OCI-LY7 (cell line): ENCODE results near the gene GPR55.

Source experiments
- EZH2phosphoT487 ChIP-seq: fragments of 200-600 bp; sonication (generic); IDR thresholded peaks from 2 replicates; pipeline ENCODE4 v1.6.1; 2018; ENCODE audit warnings: low read depth, borderline replicate concordance, mild to moderate bottlenecking, mixed run types, antibody characterized with exemption, low read length, moderate library complexity, mixed read lengths
- TF ChIP-seq, protein P1 (sequence below): fragments of 200-600 bp; sonication (generic); conservative IDR thresholded peaks from 2 replicates; pipeline ENCODE4 v1.5.1; 2014; ENCODE audit warnings: mild to moderate bottlenecking, antibody characterized with exemption, low read length, moderate library complexity, mixed read lengths

DNA sequence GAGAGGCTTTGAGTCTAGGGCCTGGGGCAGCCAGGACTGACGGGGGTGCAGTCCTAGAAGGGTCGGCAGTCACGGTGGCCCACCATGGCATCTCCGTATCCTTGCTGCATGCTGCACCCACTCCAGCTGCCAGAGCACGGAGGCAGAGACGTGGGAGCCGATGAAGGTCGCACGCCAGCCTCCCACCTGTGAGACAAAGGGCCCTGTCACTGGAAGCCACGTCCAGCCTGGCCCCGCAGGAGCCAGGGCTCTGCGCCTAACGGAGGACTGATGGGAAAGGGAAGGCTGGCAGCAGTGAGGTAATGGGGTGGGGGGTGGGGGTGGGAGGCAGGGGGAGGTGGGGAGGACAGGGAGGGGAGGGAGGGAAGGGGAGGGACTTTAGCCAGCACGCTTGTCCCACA, 38.4 kb downstream of the GPR55 start:
- TF ChIP-seq, protein P1, sequence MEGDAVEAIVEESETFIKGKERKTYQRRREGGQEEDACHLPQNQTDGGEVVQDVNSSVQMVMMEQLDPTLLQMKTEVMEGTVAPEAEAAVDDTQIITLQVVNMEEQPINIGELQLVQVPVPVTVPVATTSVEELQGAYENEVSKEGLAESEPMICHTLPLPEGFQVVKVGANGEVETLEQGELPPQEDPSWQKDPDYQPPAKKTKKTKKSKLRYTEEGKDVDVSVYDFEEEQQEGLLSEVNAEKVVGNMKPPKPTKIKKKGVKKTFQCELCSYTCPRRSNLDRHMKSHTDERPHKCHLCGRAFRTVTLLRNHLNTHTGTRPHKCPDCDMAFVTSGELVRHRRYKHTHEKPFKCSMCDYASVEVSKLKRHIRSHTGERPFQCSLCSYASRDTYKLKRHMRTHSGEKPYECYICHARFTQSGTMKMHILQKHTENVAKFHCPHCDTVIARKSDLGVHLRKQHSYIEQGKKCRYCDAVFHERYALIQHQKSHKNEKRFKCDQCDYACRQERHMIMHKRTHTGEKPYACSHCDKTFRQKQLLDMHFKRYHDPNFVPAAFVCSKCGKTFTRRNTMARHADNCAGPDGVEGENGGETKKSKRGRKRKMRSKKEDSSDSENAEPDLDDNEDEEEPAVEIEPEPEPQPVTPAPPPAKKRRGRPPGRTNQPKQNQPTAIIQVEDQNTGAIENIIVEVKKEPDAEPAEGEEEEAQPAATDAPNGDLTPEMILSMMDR: no peak
- TF ChIP-seq EZH2phosphoT487: no peak
